ENCODE measurements around the gene ATP2C2.

- TF ChIP-seq, protein P1, sequence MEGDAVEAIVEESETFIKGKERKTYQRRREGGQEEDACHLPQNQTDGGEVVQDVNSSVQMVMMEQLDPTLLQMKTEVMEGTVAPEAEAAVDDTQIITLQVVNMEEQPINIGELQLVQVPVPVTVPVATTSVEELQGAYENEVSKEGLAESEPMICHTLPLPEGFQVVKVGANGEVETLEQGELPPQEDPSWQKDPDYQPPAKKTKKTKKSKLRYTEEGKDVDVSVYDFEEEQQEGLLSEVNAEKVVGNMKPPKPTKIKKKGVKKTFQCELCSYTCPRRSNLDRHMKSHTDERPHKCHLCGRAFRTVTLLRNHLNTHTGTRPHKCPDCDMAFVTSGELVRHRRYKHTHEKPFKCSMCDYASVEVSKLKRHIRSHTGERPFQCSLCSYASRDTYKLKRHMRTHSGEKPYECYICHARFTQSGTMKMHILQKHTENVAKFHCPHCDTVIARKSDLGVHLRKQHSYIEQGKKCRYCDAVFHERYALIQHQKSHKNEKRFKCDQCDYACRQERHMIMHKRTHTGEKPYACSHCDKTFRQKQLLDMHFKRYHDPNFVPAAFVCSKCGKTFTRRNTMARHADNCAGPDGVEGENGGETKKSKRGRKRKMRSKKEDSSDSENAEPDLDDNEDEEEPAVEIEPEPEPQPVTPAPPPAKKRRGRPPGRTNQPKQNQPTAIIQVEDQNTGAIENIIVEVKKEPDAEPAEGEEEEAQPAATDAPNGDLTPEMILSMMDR (IDR thresholded peaks at IDR 0.05) = no peak
- TF ChIP-seq POLR2A (IDR thresholded peaks at IDR 0.05) = no peak
These were observed 39.3 kb upstream of the ATP2C2 start for GRCh38 chr16:84329016-84329415.

Measured in heart left ventricle (tissue), 13 donors.